Stomach (tissue), 9 donors: ENCODE data around the gene TANGO6. TPM values are rescaled to one million over a fixed set of nuclear protein-coding genes. Genes with fewer than 3 reads are reported as not detected.
A peak's percentile ranks its signal among the peaks of the same experiment; 100 is the strongest.

Source experiments
- DNase-seq, 2 donors: peaks; one replicate each; pipeline versions ENCODE4 v3.0.0 to v3.0.0-alpha.2; 2013 to 2019
- H3K27ac ChIP-seq, 5 donors: fragments of 200-600 bp in 4 of 5; sonication (generic) in 4 of 5; one replicate each; pipeline ENCODE4 v1.5.1; 2013 to 2019; ENCODE audit warnings: mild to moderate bottlenecking in 1 of 5, moderate library complexity in 1 of 5
- H3K27me3 ChIP-seq, 3 donors: fragments of 200-600 bp; sonication (generic); one replicate each; pipeline ENCODE4 v1.5.1; 2017 to 2019; ENCODE audit warnings: mixed run types in 1 of 3
- H3K36me3 ChIP-seq, 4 donors: fragments of 200-600 bp; sonication (generic); 1 replicate in 3 of 4; 2 replicates in 1 of 4; pipeline ENCODE4 v1.5.1; 2016 to 2019
- H3K4me1 ChIP-seq, 4 donors: fragments of 200-600 bp; sonication (generic); one replicate each; pipeline ENCODE4 v1.5.1; 2016 to 2019
- H3K4me3 ChIP-seq, 4 donors: fragments of 200-600 bp; sonication (generic) in 3 of 4; one replicate each; pipeline ENCODE4 v1.5.1; 2016 to 2019; ENCODE audit warnings: mild to moderate bottlenecking in 1 of 4
- H3K9me3 ChIP-seq, 4 donors: fragments of 200-600 bp; sonication (generic); one replicate each; pipeline ENCODE4 v1.5.1; 2016 to 2019
- EP300 ChIP-seq: sonication (generic); formaldehyde crosslinking; IDR thresholded peaks from one replicate; pipeline ENCODE4 v1.6.1; 2017; ENCODE audit warnings: antibody characterized with exemption
- POLR2A ChIP-seq, 4 donors: fragments of 450-650 bp; IDR thresholded peaks; one replicate each; pipeline ENCODE4 v1.6.1; 2016; ENCODE audit warnings: antibody characterized with exemption in 4 of 4, control low read depth in 2 of 4, mild to moderate bottlenecking in 1 of 4, moderate library complexity in 1 of 4
- POLR2AphosphoS5 ChIP-seq, 3 donors: sonication (generic); formaldehyde crosslinking; IDR thresholded peaks; one replicate each; pipeline ENCODE4 v1.6.1; 2016; ENCODE audit warnings: antibody characterized with exemption in 3 of 3
- WGBS, 5 donors: extraction: QIAGEN DNeasy Blood & Tissue Kit in 3 of 5; methylation state at CpG; one replicate each; pipeline versions ENCODE4 v1.1.5 to v1.1.7; 2013 to 2018; 5-methylcytosine and 5-hydroxymethylcytosine counted together
- intact Hi-C: fragments of 100-400 bp; cut with DNase I; formaldehyde crosslinking; loops from one replicate; pipeline ENCODE4 v1.15.1; 2023; ENCODE audit warnings: low total_unique reads
- polyA plus RNA-seq, 3 donors: library from polyadenylated mRNA; stranded (reverse); fragments of 200-250 nt; gene quantifications; one replicate each; pipeline ENCODE4 v1.2.3, GENCODE V29; 2013
- total RNA-seq, 5 donors: library from RNA; depleted of rRNA; stranded (reverse); fragments of >200 nt; gene quantifications; one replicate each; pipeline versions ENCODE4 v1.1.0 to v1.2.3, GENCODE V29; 2014 to 2016
- TF ChIP-seq, protein P1 (sequence below), 7 experiments: fragments of 450-650 bp in 4 of 7; fragments of 200-600 bp in 3 of 7; sonication (generic) in 3 of 7; IDR thresholded peaks; one replicate each; pipeline ENCODE4 v1.5.1; 2016 to 2019; ENCODE audit warnings: antibody characterized with exemption in 7 of 7, control low read depth in 2 of 7, mild to moderate bottlenecking in 1 of 7
- donor health status: healthy with polysubstance abuse.
- donor health status: Bipolar disorder and iron deficiency.
- donor health status: healthy.

Gene TANGO6
- total and polyA plus RNA-seq, 8 donors: 2.2 to 32.7 (median 11.4) TPM

DNA sequence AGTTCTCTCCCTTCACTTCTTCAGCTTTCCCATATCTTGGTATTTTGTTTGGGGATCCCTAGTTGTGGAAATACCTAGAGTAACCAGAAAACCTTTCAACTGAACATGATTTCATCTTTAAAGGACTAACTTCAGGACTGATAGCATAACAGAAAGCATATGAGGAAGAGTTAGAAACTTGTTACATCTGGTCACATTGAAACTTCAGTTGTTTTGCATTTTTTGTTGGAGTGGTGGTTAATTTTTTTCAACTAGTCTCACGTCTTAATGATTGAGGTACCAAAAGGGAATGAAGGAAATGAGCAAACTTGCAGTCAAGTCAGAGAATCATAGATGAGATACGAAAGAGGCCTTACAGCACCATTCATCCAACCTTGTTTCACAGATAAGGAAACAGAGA, 49.6 kb downstream of the TANGO6 start:
- no peak overlapping the region for H3K4me3 ChIP-seq
- no peak overlapping the region for H3K27ac ChIP-seq
- intact Hi-C loops: no loop called here

DNA sequence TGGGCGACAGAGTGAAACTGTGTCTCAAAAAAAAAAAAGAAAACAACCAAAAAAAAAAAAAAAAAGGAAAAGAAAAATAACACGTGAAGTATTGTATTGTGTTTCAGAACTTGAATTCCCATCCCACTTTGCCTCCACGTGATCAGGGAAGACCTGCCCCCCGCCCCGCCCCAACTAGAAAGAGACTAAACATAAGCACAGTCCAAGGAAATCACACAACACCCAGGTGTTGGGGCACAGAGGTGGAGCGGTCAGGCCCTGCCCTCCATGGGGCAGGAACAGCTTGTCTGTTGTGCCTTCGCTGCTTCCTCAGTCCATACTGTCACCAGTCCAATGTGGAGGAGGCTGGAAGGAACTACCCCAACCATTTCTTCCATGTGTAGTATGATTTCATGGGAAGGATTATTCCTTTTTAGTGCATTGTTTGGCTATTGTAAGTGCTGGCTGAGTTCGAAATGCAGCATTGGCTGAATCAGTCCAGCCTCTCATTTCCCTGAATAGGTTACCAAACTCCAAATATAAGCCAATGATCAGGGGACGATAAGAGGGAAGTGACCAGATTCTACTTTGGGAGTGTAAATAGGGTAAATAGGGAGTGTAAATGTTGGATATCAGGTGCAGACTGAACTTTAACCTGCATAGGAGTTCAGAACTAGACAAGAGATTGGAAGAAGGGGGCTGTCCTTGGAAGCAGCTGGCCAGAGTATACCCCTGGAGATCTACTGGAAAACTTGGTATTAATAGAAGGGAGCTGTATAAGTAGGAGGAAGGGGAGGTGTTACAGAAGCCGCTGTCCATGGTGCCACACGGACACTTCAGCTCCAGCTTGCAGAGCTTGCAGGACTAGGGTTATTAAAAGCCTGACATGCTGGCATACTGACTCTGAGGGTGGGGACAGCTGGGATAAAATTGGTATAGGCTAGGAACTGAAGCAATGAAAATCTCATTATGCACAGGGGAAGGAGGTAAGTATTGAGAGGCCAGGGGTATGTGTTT, 50.7 kb downstream of the TANGO6 start:
- TF ChIP-seq, protein P1, sequence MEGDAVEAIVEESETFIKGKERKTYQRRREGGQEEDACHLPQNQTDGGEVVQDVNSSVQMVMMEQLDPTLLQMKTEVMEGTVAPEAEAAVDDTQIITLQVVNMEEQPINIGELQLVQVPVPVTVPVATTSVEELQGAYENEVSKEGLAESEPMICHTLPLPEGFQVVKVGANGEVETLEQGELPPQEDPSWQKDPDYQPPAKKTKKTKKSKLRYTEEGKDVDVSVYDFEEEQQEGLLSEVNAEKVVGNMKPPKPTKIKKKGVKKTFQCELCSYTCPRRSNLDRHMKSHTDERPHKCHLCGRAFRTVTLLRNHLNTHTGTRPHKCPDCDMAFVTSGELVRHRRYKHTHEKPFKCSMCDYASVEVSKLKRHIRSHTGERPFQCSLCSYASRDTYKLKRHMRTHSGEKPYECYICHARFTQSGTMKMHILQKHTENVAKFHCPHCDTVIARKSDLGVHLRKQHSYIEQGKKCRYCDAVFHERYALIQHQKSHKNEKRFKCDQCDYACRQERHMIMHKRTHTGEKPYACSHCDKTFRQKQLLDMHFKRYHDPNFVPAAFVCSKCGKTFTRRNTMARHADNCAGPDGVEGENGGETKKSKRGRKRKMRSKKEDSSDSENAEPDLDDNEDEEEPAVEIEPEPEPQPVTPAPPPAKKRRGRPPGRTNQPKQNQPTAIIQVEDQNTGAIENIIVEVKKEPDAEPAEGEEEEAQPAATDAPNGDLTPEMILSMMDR (IDR thresholded peaks at IDR 0.05): no peak
- TF ChIP-seq POLR2A (IDR thresholded peaks at IDR 0.05) (no peak), POLR2AphosphoS5 (IDR thresholded peaks at IDR 0.05) (no peak), EP300 (no peak)
- WGBS, 5 donors: 68 to 78% (median 73%) methylated on average over 10 to 11 of the region's 11 CpGs
- H3K27me3 ChIP-seq: no peaks in the 10 kb centered on the region
- intact Hi-C loops: no loop called here
- H3K27ac ChIP-seq: no peak overlapping the region
- no peaks in the 10 kb centered on the region for H3K9me3 ChIP-seq
- no peak overlapping the region for H3K4me3 ChIP-seq
- H3K4me1 ChIP-seq: peaks cover 0 to 9% (median 2%) of the 10 kb centered on the region in 4 donors
- peak in 1 of 2 donors; percentile 88 for DNase-seq
- peaks cover 0 to 10% (median 6%) of the 10 kb centered on the region in 4 donors for H3K36me3 ChIP-seq

More for the DNA sequence above, 49.6 kb downstream of the TANGO6 start:
- H3K4me1 ChIP-seq: peaks cover 0 to 9% (median 2%) of the 10 kb centered on the region in 4 donors
- no peaks in the 10 kb centered on the region for H3K27me3 ChIP-seq
- WGBS, 5 donors: 89 to 96% (median 92%) methylated on average over 2 of the region's 2 CpGs
- H3K9me3 ChIP-seq: no peaks in the 10 kb centered on the region
- DNase-seq: no peak
- peaks cover 0 to 10% (median 6%) of the 10 kb centered on the region in 4 donors for H3K36me3 ChIP-seq
- TF ChIP-seq POLR2AphosphoS5 (IDR thresholded peaks at IDR 0.05) (no peak), EP300 (no peak), POLR2A (IDR thresholded peaks at IDR 0.05) (no peak)
- TF ChIP-seq, protein P1 (IDR thresholded peaks at IDR 0.05): no peak

DNA sequence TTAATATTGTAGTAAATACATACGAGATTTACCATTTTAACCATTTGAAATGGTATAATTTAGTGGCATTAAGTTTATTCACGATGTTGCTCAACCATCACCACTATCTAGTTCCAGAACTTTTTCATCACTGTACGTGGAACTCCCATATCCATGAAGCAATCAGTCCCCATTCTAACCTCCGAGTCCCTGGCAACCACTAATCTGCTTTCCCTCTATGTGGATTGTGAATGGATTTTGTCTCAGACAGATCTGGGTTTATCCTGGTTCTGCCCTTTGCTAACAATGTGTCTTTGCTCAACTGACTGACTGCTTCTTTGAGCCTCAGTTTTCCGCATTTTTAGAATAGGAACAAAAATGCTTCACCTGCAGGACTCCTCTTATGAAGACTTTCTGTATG, 51.4 kb downstream of the TANGO6 start:
- no peak for DNase-seq
- TF ChIP-seq EP300 (no peak), POLR2AphosphoS5 (IDR thresholded peaks at IDR 0.05) (no peak), POLR2A (IDR thresholded peaks at IDR 0.05) (no peak)
- TF ChIP-seq, protein P1 (IDR thresholded peaks at IDR 0.05): no peak
- Histone ChIP-seq H3K27me3 (no peaks in the 10 kb centered on the region), H3K4me1 (peaks cover 0 to 9% (median 2%) of the 10 kb centered on the region in 4 donors), H3K4me3 (no peak overlapping the region), H3K27ac (no peak overlapping the region), H3K36me3 (peaks cover 0 to 10% (median 6%) of the 10 kb centered on the region in 4 donors), H3K9me3 (no peaks in the 10 kb centered on the region)
- 86 to 97% (median 93%) methylated on average over 5 of the region's 5 CpGs for WGBS, 5 donors
- intact Hi-C loops: no loop called here

DNA sequence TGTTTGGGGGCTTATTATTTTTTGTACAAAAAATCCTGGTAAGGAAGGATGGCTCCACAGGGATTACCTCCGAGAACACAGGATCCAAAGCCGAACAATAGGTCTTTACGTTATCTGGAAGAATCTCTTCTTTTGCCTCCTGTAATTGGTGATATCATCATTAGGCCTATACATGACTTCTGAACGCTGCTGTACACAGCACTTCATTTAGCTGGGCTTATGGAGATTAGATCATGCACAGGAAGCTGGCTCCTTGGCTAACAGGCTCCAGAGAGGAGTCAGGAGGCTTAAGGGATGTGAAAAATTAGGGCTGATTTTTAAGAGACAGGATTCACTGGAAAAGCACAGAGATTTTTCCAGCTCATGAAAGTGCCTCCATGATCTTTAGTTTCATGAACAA, 54.7 kb downstream of the TANGO6 start:
- Histone ChIP-seq H3K4me1 (peaks cover 0 to 22% (median 2%) of the 10 kb centered on the region in 4 donors), H3K27ac (no peak overlapping the region), H3K9me3 (no peaks in the 10 kb centered on the region), H3K4me3 (no peak overlapping the region), H3K36me3 (peaks cover 0 to 15% (median 3%) of the 10 kb centered on the region in 4 donors), H3K27me3 (no peaks in the 10 kb centered on the region)
- intact Hi-C loops: no loop called here
- DNase-seq: no peak
- WGBS, 5 donors: 84 to 93% (median 89%) methylated on average over 4 of the region's 4 CpGs
- TF ChIP-seq EP300 (no peak), POLR2A (IDR thresholded peaks at IDR 0.05) (no peak), POLR2AphosphoS5 (IDR thresholded peaks at IDR 0.05) (no peak)
- TF ChIP-seq, protein P1 (IDR thresholded peaks at IDR 0.05): no peak
